Panc1 (cell line): ENCODE data around the gene SMIM12. TPM values are rescaled to one million over a fixed set of nuclear protein-coding genes. Genes with fewer than 3 reads are reported as not detected.

Experiments used
- ATAC-seq: fragments of 200-7000 bp; cut with Tn5 transposase; 2 replicates; pipeline ENCODE4 v1.9.1; 2020; ENCODE audit warnings: mild to moderate bottlenecking, moderate library complexity
- BruUV-seq: library from RNA; stranded (reverse); fragments of 400-500 nt; replicated peaks from 2 replicates; lab custom pipeline; 2021; lab: Mats Ljungman, UMichigan
- CTCF ChIA-PET: fragments of 300-600 bp; sonication (Branson Sonifier 250); formaldehyde crosslinking; loops from one replicate; lab custom pipeline; 2022; ENCODE audit warnings: antibody characterized with exemption; lab: Charles Lee
- POLR2A ChIA-PET: fragments of 300-600 bp; sonication (Branson Sonifier 250); formaldehyde crosslinking; loops from one replicate; lab custom pipeline; 2022; ENCODE audit warnings: antibody characterized with exemption; lab: Charles Lee
- DNase-seq: peaks from one replicate; pipeline ENCODE4 v3.0.0-alpha.2; 2010; ENCODE audit warnings: low read depth, low spot score
- H3K27ac ChIP-seq: 2 replicates; pipeline ENCODE4 v1.5.1; 2011; ENCODE audit warnings: mild to moderate bottlenecking, low read length, inconsistent platforms
- H3K27me3 ChIP-seq: fragments of 200-500 bp; sonication (Bioruptor generic); 2 replicates; pipeline ENCODE4 v1.6.0; 2014; ENCODE audit warnings: low read length, inconsistent platforms; ENCODE audit not compliant: control insufficient read depth, insufficient read depth
- H3K36me3 ChIP-seq: fragments of 200-500 bp; sonication (Bioruptor generic); 2 replicates; pipeline ENCODE4 v1.5.1; 2014; ENCODE audit warnings: inconsistent platforms, mild to moderate bottlenecking, low read length, moderate library complexity; ENCODE audit not compliant: control insufficient read depth, insufficient read depth
- H3K4me1 ChIP-seq: 2 replicates; pipeline ENCODE4 v1.5.1; 2011; ENCODE audit warnings: inconsistent platforms, mild to moderate bottlenecking, low read length, moderate library complexity; ENCODE audit not compliant: control insufficient read depth, insufficient read depth
- H3K4me3 ChIP-seq, 2 experiments: 2 replicates each; pipeline ENCODE4 v1.5.1; 2011 to 2012; ENCODE audit warnings: low read depth in 2 of 2, low read length in 2 of 2, mild to moderate bottlenecking in 2 of 2, inconsistent platforms in 1 of 2, moderate library complexity in 1 of 2
- H3K9me3 ChIP-seq: fragments of 200-500 bp; sonication (Bioruptor generic); 2 replicates; pipeline ENCODE4 v1.5.1; 2014; ENCODE audit warnings: low read depth, mild to moderate bottlenecking, inconsistent platforms, low read length, moderate library complexity; ENCODE audit not compliant: control insufficient read depth, insufficient read depth
- POLR2AphosphoS5 ChIP-seq: IDR thresholded peaks from 2 replicates; pipeline ENCODE4 v1.6.1; 2012; ENCODE audit warnings: mild to moderate bottlenecking, low read depth, low read length, moderate library complexity
- SIN3A ChIP-seq: IDR thresholded peaks from 2 replicates; pipeline ENCODE4 v1.6.1; 2012; ENCODE audit warnings: low read depth, mild to moderate bottlenecking, low read length, moderate library complexity, borderline replicate concordance; ENCODE audit not compliant: insufficient read depth
- TCF7L2 ChIP-seq: IDR thresholded peaks from 2 replicates; pipeline ENCODE4 v1.6.1; 2011; ENCODE audit warnings: mild to moderate bottlenecking, low read depth, low read length, inconsistent platforms
- in situ Hi-C: cut with HindIII; loops from 2 replicates; pipeline ENCODE4 v1.10.0; 2016; ENCODE audit warnings: low sequenced_read_pairs, low pct_unique_long_range_greater_than_20kb
- intact Hi-C: fragments of 100-400 bp; cut with micrococcal nuclease; formaldehyde crosslinking; loops from one replicate; pipeline ENCODE4 v1.10.0; 2022; ENCODE audit not compliant: unreplicated experiment
- total RNA-seq: library from RNA; stranded (reverse); gene quantifications from one replicate; pipeline ENCODE4 v1.2.1, GENCODE V29; 2021; ENCODE audit not compliant: unreplicated experiment
- TF ChIP-seq, protein P1 (sequence below): fragments of 450-650 bp; IDR thresholded peaks from 2 replicates; pipeline ENCODE4 v1.5.1; 2017; ENCODE audit warnings: mild to moderate bottlenecking
- TF ChIP-seq, protein P2 (sequence below), 2 experiments: IDR thresholded peaks; 2 replicates each; pipeline ENCODE4 v1.6.1; 2011 to 2012; ENCODE audit warnings: low read depth in 2 of 2, control low read depth in 1 of 2, low read length in 1 of 2, mild to moderate bottlenecking in 1 of 2, moderate library complexity in 1 of 2; ENCODE audit not compliant: insufficient read depth in 1 of 2

SMIM12 gene
- total RNA-seq, 1 experiment from 2014 or later: 47.5 TPM

DNA sequence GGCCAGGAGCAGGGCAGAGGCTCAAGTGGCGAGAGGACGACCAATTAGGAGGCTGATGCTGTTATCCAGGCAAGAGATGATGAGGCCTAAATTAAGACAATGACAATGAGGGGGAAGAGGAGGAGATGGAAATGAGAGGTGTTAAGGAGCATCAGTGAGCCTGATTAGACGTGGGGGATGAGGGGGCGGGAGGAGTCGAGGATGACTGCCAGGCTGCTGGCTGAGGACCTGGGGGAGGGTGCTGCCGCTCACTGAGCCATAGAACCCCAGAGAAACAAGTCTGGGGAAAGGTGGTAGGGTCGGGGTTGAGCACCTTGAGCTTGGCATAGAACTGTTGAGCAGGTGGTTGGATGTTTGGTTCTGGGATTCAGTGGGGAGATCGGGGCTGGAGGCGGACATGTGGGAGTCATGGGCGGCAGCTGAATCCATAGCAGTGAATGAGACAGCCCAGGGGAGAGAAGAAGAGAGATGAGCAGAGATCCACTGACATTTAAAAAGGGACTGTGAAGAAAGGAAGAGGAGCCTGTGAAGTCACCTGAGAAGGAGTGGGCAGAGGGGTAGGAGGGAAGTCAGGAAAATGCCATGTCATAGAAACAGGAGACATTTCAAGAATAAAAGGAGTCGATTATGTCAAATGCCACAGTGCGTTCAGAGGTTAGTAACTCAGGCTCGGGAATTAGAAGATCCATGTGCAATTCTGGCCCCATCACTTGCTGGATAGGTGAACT lies 41.4 kb upstream of the SMIM12 start:
- ATAC-seq (no peak), DNase-seq (no peak)
- no peak overlapping the region for H3K4me3 ChIP-seq
- no peaks in the 10 kb centered on the region for H3K4me1 ChIP-seq
- H3K9me3 ChIP-seq: no peaks in the 10 kb centered on the region
- BruUV-seq: no TSS peak
- in situ Hi-C loops (no loop called here), intact Hi-C loops (no loop called here)
- CTCF ChIA-PET: no interaction called here
- no peak overlapping the region for H3K27ac ChIP-seq
- POLR2A ChIA-PET: no interaction called here
- H3K27me3 ChIP-seq: peaks cover 14% of the 10 kb centered on the region; the same call in 1 of the 2 replicates
- TF ChIP-seq POLR2AphosphoS5 (no peak), TCF7L2 (no peak)
- no peaks in the 10 kb centered on the region for H3K36me3 ChIP-seq

DNA sequence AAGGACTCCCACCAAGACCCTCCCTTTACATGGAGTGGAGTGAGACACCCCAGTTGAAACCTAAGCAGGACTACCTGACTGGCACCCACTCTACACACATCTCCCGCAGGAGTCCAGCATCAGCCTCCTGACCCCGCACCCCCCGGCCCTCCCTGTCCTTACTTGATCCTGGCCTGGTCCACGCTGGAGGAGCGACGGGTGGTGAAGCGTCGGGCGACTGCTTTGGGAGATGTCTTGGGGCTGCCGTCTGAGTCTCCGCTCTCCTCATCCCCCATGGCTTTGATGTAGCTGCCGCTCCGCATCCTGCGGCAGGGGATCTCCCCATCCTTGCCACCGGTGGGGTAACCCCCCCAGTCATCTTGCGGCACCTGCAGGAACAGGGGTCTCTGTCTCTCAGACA lies 40.4 kb upstream of the SMIM12 start:
- Histone ChIP-seq H3K9me3 (no peaks in the 10 kb centered on the region), H3K27ac (no peak overlapping the region), H3K27me3 (peaks cover 14% of the 10 kb centered on the region; the same call in 1 of the 2 replicates), H3K4me3 (no peak overlapping the region), H3K36me3 (no peaks in the 10 kb centered on the region), H3K4me1 (no peaks in the 10 kb centered on the region)
- in situ Hi-C loops: no loop called here
- ATAC-seq (no peak), DNase-seq (no peak)
- CTCF ChIA-PET: no interaction called here
- no TSS peak for BruUV-seq
- no peak for TF ChIP-seq SIN3A
- TF ChIP-seq TCF7L2: no peak
- TF ChIP-seq POLR2AphosphoS5: no peak
- TF ChIP-seq, protein P1, sequence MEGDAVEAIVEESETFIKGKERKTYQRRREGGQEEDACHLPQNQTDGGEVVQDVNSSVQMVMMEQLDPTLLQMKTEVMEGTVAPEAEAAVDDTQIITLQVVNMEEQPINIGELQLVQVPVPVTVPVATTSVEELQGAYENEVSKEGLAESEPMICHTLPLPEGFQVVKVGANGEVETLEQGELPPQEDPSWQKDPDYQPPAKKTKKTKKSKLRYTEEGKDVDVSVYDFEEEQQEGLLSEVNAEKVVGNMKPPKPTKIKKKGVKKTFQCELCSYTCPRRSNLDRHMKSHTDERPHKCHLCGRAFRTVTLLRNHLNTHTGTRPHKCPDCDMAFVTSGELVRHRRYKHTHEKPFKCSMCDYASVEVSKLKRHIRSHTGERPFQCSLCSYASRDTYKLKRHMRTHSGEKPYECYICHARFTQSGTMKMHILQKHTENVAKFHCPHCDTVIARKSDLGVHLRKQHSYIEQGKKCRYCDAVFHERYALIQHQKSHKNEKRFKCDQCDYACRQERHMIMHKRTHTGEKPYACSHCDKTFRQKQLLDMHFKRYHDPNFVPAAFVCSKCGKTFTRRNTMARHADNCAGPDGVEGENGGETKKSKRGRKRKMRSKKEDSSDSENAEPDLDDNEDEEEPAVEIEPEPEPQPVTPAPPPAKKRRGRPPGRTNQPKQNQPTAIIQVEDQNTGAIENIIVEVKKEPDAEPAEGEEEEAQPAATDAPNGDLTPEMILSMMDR: no peak
- TF ChIP-seq, protein P2, sequence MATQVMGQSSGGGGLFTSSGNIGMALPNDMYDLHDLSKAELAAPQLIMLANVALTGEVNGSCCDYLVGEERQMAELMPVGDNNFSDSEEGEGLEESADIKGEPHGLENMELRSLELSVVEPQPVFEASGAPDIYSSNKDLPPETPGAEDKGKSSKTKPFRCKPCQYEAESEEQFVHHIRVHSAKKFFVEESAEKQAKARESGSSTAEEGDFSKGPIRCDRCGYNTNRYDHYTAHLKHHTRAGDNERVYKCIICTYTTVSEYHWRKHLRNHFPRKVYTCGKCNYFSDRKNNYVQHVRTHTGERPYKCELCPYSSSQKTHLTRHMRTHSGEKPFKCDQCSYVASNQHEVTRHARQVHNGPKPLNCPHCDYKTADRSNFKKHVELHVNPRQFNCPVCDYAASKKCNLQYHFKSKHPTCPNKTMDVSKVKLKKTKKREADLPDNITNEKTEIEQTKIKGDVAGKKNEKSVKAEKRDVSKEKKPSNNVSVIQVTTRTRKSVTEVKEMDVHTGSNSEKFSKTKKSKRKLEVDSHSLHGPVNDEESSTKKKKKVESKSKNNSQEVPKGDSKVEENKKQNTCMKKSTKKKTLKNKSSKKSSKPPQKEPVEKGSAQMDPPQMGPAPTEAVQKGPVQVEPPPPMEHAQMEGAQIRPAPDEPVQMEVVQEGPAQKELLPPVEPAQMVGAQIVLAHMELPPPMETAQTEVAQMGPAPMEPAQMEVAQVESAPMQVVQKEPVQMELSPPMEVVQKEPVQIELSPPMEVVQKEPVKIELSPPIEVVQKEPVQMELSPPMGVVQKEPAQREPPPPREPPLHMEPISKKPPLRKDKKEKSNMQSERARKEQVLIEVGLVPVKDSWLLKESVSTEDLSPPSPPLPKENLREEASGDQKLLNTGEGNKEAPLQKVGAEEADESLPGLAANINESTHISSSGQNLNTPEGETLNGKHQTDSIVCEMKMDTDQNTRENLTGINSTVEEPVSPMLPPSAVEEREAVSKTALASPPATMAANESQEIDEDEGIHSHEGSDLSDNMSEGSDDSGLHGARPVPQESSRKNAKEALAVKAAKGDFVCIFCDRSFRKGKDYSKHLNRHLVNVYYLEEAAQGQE (IDR thresholded peaks at IDR 0.05; ENCODE audit: insufficient read depth in 1 of 2, low read depth in 2 of 2, low read length in 1 of 2): no peak
- intact Hi-C loops: no loop called here
- POLR2A ChIA-PET: no interaction called here

GRCh38 chr1:34899471-34899870 lies 39.9 kb upstream of the SMIM12 start:
- Histone ChIP-seq H3K36me3 (no peaks in the 10 kb centered on the region), H3K4me1 (no peaks in the 10 kb centered on the region), H3K27ac (no peak overlapping the region), H3K9me3 (no peaks in the 10 kb centered on the region), H3K27me3 (peaks cover 14% of the 10 kb centered on the region; the same call in 1 of the 2 replicates), H3K4me3 (no peak overlapping the region)
- DNase-seq (no peak), ATAC-seq (no peak)
- ChIA-PET POLR2A (no interaction called here), CTCF (interaction anchor here (0.7 kb wide), 1 partner anchor 33 kb away, joined by 5 read pairs; no protein-coding TSS in a partner anchor)
- TF ChIP-seq, protein P2 (IDR thresholded peaks at IDR 0.05; ENCODE audit: insufficient read depth in 1 of 2, low read depth in 2 of 2, low read length in 1 of 2): no peak
- TF ChIP-seq TCF7L2 (no peak), POLR2AphosphoS5 (no peak), SIN3A (no peak)
- BruUV-seq: no TSS peak
- in situ Hi-C loops (no loop called here), intact Hi-C loops (no loop called here)
